HG02678 (cell line): ENCODE results near the gene RSAD2.
"Not testable (repeated sequence)": the region's sequence is repeated elsewhere in the genome, so short reads cannot be mapped to it uniquely, and the experiment has no call there.

ENCODE experiments used
- ATAC-seq: cut with Tn5 transposase; IDR thresholded peaks from one replicate; pipeline ENCODE4 v1.9.1; 2021; ENCODE audit warnings: mild to moderate bottlenecking, moderate library complexity; ENCODE audit not compliant: unreplicated experiment

The RSAD2 gene

DNA sequence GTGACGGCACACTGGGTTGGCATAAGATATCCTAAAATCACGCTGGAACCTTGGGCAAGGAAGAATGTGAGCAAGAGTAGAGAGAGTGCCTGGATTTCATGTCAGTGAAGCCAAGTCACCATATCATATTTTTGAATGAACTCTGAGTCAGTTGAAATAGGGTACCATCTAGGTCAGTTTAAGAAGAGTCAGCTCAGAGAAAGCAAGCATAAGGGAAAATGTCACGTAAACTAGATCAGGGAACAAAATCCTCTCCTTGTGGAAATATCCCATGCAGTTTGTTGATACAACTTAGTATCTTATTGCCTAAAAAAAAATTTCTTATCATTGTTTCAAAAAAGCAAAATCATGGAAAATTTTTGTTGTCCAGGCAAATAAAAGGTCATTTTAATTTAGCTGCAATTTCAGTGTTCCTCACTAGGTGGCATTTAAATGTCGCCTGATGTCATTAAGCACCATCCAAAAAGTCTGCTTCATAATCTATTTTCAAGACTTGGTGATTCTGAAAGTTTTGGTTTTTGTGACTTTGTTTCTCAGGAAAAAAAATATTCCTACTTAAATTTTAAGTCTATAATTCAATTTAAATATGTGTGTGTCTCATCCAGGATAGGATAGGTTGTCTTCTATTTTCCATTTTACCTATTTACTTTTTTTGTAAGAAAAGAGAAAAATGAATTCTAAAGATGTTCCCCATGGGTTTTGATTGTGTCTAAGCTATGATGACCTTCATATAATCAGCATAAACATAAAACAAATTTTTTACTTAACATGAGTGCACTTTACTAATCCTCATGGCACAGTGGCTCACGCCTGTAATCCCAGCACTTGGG lies 19.6 kb downstream of the RSAD2 start:
- ATAC-seq = no peak

DNA sequence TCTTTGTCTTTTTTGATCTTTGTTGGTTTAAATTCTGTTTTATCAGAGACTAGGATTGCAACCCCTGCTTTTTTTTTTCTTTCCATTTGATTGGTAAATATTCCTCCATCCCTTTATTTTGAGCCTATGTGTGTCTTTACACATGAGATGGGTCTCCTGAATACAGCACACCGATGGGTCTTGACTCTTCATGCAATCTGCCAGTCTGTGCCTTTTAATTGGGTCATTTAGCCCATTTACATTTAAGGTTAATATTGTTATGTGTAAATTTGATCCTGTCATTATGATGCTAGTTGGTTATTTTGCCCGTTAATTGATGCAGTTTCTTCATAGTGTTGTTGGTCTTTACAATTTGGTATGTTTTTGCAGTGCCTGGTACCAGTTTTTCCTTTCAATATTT lies 25.0 kb downstream of the RSAD2 start:
- ATAC-seq = not testable (repeated sequence)

DNA sequence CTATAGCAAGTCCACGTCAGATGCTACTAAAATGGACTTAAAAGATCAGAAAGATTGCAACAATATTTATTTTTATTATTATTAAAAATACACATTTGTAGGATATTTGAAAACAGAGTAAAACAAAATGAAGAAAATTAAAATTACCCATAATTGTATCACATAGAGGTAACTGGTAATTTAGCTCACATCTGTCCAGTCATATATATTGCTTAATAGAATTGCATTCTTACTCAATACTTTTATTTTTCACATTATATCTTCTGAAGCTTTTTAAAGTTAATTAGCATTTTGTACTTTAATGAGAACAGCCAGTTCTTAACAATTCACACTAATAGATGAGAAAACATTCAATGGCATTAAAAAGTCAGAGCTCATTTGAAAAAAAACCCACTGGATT lies 28.1 kb downstream of the RSAD2 start:
- no peak for ATAC-seq

DNA sequence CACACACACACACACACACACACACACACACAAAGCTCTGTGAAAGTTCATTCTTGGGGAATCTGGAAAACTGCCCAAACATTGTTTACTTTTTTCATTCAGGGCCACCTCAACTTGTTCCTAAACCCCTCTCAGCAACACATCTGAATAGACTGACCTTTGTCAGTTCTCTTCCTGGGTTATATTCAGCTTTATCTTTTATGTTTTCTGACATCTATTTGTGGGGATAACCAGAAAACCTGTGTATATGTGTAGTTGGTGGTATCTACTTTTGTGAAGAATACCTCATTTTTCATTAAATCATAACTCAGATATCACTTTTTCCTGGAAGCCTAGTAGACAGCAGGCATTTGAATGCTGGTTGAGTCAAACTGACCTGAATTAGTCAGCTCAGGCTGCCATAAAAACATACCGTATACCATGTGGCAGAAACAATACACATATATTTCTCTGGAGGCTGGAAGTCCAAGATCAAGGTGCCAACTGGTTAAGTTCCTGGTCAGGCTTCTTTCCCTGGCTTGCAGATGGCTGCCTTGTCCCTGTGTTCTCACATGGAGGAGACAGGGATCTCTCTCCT lies 28.7 kb downstream of the RSAD2 start:
- no peak for ATAC-seq

DNA sequence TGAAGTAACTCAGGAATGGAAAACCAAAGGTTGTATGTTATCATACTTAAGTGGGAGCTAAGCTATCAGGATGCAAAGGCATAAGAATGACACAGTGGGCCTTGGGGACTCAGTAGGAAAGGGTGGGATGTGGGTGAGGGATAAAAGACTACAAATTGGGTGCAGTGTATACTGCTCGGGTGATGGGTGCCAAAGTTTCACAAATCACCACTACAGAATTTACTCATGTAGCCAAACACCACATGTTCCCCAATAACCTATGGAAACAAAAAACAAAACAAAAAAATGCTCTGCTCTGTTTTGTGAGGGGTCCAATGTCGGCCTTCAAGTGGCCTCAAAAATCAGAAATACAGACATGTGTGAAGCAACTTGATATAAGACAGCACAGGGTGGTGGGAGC lies 30.7 kb downstream of the RSAD2 start:
- ATAC-seq = no peak

DNA sequence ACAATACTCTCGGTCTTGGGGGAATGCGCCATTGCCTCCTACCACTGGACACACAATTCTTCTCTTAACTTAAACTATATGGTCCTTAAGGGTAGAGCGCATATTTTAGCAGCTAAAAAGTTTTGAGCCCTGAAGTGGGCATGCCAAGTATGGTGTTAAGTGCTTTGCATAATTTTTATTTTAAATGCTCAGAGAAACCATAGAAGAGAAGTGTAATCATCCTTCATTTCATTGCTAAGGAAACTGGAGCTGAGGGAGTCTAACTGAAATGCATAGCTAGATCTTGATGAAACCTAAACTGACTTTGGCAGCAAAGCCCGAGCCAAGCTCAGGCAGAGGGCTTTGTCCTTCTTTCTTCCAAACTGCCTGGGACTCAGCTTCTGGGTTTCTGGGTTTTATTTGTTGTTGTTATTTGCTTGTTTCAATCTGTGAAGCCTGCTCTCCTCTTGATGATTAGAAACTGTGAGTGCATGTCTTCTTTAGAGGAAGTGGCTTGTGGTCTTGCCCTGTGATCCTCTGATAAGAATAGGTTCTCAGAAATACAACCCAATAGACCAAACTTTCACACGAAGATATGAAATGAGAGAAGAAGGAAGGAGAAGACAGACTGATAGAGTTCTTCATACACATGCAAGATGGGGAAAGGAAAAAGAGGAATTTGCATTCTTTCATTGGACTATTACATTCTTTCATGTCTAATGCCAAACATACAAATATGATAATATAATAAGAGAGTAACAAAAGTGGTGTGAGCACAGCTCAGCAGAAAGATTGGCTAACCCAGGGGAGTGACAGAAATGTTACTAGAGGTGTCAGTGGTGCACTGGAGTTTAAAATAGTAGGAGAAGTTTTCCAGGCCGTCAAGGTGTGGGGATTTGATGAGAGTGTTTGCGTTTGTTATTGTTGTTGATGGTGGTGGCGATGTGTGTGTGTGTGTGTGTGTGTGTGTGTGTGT lies 32.1 kb downstream of the RSAD2 start:
- peak; percentile 99 for ATAC-seq

DNA sequence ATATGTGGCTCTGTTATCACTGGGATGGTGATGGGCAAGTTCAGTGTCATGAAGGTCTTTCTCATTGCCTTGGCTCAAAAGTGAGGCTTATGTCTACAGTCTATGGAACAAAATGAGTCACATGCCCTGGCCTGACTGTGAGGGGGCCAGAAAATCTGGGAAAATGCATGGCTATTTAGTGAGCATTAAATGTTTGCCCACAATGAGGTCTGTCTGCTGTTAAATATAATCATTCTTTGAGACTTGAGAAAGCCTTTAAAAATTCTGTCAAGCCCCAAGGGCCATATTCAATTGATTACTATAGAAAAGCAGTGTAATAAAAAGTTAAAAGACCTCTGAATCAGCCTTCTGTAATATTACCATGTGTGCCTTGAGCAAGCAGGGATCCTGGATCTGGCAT lies 34.1 kb downstream of the RSAD2 start:
- no peak for ATAC-seq

DNA sequence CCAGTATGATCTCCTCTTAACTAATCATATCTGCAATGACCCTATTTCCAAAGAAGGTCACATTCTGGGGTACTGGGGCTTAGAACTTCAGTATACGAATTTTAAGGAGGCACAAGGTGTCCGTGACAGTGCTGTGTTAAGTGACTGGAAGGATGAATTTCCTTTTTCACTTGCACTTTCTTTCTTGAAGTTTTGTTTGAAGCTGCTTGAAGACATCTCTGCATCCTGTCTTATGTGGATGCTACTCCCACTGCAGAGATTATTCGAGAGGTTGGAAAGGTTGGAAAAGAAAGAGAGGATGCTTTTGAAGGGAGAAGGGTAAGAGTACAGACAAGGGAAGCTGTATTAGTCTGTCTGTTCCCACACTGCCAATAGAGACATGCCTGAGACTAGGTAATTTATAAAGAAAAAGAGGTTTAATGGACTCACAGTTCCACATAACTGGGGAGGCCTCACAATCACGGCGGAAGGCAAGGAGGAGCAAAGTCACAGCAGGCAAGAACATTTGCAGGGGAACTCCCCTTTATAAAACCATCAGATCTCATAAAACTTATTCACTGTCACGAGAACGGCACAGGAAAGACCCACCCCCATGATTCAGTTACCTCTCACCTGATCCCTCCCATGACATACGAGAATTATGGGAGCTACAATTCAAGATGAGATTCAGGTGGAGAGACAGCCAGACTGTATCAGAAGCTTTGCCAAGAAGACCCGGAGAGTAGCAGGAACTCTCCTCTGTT lies 36.0 kb downstream of the RSAD2 start:
- no peak for ATAC-seq

DNA sequence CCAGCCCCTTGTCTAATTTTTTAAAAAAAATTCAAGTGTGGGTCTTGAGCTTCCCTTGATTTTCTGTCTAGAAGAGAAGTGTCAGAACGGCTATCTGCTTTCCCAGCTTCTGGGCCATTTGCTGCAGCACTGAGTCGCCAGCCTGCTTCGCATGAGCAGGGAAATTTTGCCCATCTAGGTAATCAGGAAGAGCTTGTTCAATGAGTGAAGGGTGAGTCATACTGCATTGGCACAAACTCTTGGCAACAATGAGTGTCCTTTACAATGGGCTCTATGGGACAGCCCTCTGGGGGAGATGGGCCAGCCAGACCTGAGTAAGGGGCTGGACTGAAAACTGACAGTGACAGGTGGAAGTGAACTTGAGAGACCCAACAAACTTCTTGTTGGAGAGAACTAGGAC lies 37.3 kb downstream of the RSAD2 start:
- no peak for ATAC-seq

DNA sequence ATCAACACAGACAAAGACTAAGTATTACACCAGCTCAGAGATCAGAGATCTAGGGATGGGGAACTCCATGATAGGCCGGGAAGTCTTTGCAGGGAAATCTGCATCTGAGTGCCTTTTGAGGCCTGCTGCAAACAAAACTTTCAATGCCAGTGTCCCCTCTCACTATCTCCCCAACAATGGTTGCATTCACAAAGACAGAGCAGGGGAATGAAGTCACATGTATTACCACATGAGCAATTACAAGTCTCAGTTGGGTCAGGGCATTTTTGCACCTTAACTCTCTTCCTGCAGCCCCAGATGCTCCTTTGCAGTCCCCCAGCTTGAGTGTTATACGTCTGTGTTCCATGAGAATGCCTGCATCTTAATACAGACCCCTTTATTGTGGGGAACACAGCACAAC lies 37.8 kb downstream of the RSAD2 start:
- no peak for ATAC-seq

DNA sequence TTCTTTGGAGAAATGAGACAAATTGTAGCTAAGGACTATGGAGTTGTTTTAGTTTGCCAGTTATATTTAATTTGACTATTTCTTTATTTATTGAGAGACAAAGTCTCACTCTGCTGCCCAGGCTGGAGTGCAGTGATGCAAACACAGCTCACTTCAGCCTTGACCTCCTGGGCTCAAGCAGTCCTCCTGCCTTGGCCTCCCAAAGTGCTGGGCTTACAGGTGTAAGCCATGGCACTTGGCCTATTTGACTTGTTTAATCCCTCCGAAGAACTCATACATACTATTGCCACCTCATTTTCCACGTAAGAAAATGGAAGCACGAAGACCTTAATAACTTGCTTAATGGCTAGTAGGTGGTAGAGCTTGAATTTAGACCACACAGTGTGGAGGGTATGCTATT lies 38.6 kb downstream of the RSAD2 start:
- ATAC-seq = no peak

DNA sequence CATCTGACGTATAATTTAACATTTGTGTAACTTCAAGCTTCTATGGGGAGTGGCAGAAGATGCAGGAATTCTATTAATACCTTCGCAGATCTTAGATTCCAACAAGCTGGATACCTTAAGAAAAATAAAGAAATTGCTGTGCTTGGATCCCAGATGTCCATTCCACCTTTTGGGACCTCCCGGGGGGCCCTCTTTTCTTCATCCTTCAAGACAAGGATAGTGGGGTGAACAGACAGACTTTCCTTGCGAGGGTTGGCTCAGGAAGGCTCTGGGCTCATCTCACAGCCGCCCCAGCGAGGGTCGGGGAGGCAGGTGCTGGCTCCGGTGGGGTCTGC lies 39.1 kb downstream of the RSAD2 start:
- no peak for ATAC-seq

DNA sequence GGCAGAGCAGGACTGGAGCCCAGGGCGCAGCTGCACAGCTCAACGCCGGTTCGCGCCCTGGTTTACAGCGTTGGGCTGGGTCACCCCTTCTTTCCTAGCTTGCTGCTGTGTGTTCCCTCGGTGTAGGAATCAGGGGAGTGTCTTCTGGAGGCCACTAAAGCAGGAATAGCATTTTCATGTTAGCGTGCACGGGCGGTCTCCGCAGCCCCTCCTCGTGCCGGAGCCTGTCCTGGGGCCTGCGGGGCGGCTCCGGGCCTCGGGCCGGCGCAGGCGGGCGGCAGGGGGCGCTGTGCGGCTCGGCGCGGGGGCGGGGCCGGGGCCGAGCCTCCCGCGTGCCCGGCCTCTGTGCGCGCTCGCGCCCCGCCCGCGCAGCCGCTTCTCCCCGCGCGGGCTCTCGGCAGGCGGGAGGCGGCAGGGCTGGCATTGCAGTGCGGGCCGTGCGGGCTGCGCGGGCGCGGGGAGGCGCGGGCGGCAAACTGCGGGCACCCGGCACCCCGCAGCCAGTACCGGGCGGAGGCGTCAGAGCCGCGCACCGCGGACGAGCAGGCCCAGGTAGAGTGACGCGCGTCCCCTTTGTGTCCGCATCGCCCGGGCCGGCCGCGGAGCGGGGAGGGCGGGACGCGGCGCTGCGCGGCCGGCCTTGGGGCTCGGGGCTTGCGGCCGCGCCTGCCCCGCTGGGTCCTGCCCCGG lies 39.6 kb downstream of the RSAD2 start, which contains the start of gene RNF144A:
RNF144A (plus strand) TSS at position 342 of the 690 bp plus-strand sequence. CDS start 79,515 bp downstream, outside the sequence.
- peak; percentile 85 for ATAC-seq

DNA sequence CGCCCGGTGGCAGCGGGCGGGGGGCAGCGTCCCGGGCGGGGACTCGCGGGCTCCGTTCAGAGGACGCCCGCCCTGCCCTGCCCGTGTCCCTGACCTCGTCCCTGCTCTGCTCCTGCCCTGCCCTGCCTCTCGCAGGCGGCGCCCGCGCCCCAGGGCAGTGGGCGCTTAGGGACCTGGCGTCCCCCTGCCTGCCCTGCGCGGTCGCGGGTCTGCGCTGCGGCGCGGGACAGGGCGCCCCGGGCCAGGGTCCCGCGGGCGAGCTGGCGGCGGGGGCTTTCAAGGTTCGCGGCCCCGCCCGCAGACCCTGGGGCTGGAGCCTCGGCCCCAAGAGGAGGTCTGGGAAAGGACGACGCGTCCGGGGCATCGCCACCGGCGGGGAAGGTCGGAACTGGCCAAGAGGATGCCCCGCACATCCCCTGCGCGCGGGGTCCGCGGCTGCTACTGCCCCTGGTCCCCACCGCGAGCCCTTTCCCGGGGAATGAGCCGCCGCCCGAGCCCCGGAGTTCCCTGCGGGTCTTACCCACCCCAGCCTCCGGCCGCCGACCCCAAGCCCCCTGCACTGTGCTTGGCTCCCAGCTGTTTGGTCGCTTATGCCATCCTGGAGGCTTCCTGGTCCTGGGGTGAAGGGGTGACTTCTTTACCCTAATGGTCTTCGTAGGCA lies 40.3 kb downstream of the RSAD2 start:
- peak; percentile 32 for ATAC-seq

DNA sequence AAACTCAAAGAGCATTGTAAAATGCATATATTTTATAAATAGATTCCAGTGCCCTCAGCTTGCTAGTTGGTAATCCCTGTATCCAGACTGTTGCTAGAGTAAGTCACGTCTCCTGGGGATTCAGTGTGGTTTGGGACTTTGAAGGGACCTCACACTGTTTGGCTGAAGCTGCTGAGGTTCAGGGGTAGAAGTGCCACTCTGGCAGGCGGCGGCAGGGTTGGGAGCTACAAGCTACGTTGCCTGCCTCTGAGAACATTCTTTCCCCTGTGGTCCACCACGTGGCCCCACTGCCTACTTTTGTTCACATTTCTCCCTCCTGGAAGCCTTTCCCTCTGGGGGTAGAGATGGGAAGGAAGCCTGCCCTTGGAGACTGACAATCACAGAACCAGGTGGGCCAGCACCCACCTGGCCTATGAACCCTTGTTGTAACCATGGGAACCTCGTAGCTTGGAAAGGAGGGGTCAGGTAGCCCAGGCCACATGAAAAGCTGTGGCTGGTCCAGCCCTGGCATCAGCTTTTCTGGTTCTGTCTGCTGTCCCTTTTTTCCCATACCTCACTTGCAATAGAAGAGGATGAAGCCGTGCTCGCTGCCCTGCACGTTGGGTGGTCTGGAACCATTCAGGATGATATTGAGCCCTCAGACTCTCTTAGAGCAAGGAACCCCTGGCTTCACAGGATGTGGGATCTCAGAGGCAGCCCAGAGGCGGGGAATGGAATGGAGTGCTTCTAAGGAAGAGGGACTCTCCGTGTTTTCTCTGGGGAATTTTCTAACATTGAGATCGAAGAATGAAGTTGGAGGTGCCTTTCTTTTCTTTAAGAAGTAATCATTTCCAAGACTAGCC lies 42.5 kb downstream of the RSAD2 start:
- ATAC-seq = no peak

DNA sequence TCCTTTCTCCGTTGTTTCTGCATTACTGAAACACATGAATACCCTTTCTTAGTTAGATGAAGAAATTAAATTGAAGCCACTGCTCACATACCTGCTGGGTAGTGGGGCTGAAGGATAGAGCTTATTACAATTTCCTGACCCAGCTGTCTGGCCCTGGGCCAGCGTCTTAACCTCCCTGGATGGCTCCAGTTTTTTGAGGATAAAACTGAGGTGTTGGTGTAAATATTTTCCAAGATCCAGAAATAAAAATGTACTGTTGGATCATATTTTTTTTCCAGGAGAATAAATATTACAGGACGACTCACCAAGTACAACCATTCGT lies 43.1 kb downstream of the RSAD2 start:
- ATAC-seq = no peak

DNA sequence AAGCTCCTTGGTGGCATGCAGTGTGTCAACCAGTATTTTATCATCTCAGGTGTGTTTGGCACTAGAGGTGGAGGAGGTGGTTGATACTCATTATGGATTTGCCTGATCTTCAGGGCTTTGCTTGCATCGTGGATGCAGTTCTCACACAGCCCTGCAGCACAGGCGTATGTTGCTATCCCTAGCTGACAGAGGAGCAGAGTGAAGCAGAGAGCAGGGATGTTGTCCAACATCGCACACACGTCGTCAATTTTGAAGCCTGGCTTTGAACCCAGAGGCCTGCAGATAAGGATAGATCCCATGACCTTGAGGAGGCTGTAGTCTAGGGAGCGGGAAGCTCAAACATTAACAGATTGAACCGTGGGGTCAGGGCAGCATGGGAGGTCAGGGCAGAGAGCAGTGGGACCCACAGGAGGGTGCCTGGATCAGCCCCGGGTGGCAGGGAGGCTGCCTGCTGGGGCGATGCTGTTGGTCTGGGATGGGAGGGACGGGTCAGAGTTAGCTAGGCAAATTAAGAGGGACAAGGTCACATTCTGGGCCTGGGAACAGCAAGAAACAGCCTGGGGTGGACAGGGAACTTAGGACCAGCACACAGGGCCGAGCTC lies 43.8 kb downstream of the RSAD2 start:
- ATAC-seq = no peak

DNA sequence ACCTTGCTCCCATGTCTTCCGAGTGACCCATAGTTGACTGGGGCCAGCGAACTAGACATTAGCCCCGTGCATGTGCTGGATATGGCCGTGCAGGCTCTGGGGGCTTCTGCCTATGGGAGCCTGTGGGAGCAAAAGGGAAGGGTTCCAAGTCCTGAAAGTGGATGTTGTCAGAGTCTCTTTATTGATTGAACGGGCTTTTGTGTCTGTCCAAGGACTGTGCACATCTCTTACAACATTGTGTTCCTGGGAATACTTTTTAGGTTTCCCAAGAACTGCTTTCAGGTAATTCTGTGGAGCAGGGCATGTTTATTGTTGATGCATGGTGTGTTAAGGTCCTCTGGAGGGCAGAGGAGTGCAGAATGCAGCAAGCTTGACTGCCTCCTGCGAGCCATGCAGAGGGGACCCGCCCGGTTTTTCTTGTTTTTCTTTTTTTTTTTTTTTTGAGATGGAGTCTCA lies 44.7 kb downstream of the RSAD2 start:
- no peak for ATAC-seq

DNA sequence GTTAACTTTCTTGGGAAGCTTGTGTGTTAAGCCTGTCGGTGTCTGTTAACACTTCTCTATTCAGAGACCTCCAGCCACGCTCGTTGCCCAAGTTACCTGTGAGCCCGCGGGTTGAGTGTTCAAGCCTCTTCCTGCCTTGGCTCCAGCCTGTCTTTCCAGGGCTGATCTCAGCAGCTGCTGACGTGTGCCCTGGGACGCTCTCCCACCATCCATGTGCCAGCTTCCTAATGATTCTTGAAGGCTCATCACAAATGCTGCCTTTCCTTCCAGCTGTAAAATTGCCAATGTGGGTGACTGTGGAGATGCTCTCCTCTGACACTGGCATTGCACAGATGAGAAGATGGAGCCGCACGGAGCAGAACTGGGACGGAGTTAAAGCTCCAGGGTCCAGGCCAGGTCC lies 45.7 kb downstream of the RSAD2 start:
- ATAC-seq = no peak
